Activated naive CD8-positive, alpha-beta T cell treated with anti-CD3 and anti-CD28 coated beads, Interleukin-2, amount 10 ng/mL, durations not matched to agents 7 days and 5 days (primary cell): ENCODE results near the gene SERP2. TPM values are rescaled to one million over a fixed set of nuclear protein-coding genes. Genes with fewer than 3 reads are reported as not detected.
"Not testable (repeated sequence)": the region's sequence is repeated elsewhere in the genome, so short reads cannot be mapped to it uniquely, and the experiment has no call there.

Source experiments
- ATAC-seq: fragments of 150-1000 bp; cut with Tn5 transposase; one replicate; pipeline ENCODE4 v1.10.0; 2021; ENCODE audit warnings: low read depth, moderate library complexity
- POLR2A ChIA-PET: fragments of 350-600 bp; sonication (Branson Sonifier 250); formaldehyde crosslinking; loops from one replicate; lab custom pipeline; 2021; ENCODE audit warnings: antibody characterized with exemption; lab: Charles Lee
- DNase-seq: peaks from one replicate; pipeline ENCODE4 v3.0.0; 2021
- H3K27ac Mint-ChIP-seq: one replicate; pipeline ENCODE4 v1.8.0; 2022; ENCODE audit warnings: mild to moderate bottlenecking, mixed read lengths
- H3K27me3 Mint-ChIP-seq: one replicate; pipeline ENCODE4 v1.8.0; 2022; ENCODE audit warnings: mild to moderate bottlenecking, moderate library complexity, mixed read lengths
- H3K36me3 Mint-ChIP-seq: one replicate; pipeline ENCODE4 v1.8.0; 2021; ENCODE audit warnings: mild to moderate bottlenecking, mixed read lengths
- H3K4me1 Mint-ChIP-seq: one replicate; pipeline ENCODE4 v1.8.0; 2021; ENCODE audit warnings: mixed read lengths
- H3K4me3 Mint-ChIP-seq: one replicate; pipeline ENCODE4 v1.8.0; 2022; ENCODE audit warnings: mild to moderate bottlenecking, moderate library complexity, mixed read lengths
- H3K9me3 Mint-ChIP-seq: one replicate; pipeline ENCODE4 v1.8.0; 2021; ENCODE audit warnings: mixed read lengths
- total RNA-seq, 2 experiments: library from RNA; stranded (reverse); gene quantifications; one replicate each; pipeline ENCODE4 v1.2.3, GENCODE V29; 2021

Gene SERP2
- total RNA-seq: under 1 TPM in 1 of 2 experiments, not detected in 1; 0.54 TPM

GRCh38 chr13:44373601-44374347, at the start of gene SERP2:
TSS of gene SERP2 (plus strand) at chr13:44373824. CDS start at chr13:44374026, 202 bp downstream.
- POLR2A ChIA-PET: no interaction called here
- peak; percentile 47 for ATAC-seq
- H3K36me3 Mint-ChIP-seq: no peaks in the 10 kb centered on the region
- no peak within 1 kb of the TSS for H3K27ac Mint-ChIP-seq
- peaks cover 45% of the 10 kb centered on the region for H3K27me3 Mint-ChIP-seq
- DNase-seq: peak; percentile 51
- H3K4me1 Mint-ChIP-seq: peaks cover 4% of the 10 kb centered on the region
- H3K9me3 Mint-ChIP-seq: no peaks in the 10 kb centered on the region
- peak within 1 kb of the TSS; percentile 52 for H3K4me3 Mint-ChIP-seq

GRCh38 chr13:44326961-44327360, 46.7 kb upstream of the SERP2 start:
- ATAC-seq (no peak), DNase-seq (no peak)
- Mint-ChIP-seq H3K36me3 (no peaks in the 10 kb centered on the region), H3K27ac (no peak overlapping the region), H3K9me3 (peaks cover 5% of the 10 kb centered on the region), H3K4me1 (no peaks in the 10 kb centered on the region), H3K27me3 (no peaks in the 10 kb centered on the region), H3K4me3 (no peak overlapping the region)
- POLR2A ChIA-PET: no interaction called here

GRCh38 chr13:44329041-44329440, 44.6 kb upstream of the SERP2 start:
- H3K4me1 Mint-ChIP-seq, ATAC-seq, POLR2A ChIA-PET: not testable (repeated sequence)

GRCh38 chr13:44329909-44330545, 43.6 kb upstream of the SERP2 start:
- DNase-seq: no peak
- Mint-ChIP-seq H3K9me3 (peaks cover 5% of the 10 kb centered on the region), H3K4me3 (no peak overlapping the region), H3K27me3 (no peaks in the 10 kb centered on the region), H3K36me3 (no peaks in the 10 kb centered on the region), H3K4me1 (peaks cover 2% of the 10 kb centered on the region), H3K27ac (no peak overlapping the region)
- POLR2A ChIA-PET: no interaction called here
- ATAC-seq: no peak

More at GRCh38 chr13:44329041-44329440, 44.6 kb upstream of the SERP2 start:
- not testable (repeated sequence) for H3K27ac Mint-ChIP-seq, H3K36me3 Mint-ChIP-seq, DNase-seq, H3K4me3 Mint-ChIP-seq, H3K27me3 Mint-ChIP-seq, H3K9me3 Mint-ChIP-seq

- H3K27ac Mint-ChIP-seq: no peak overlapping the region
- H3K4me3 Mint-ChIP-seq: no peak overlapping the region
- DNase-seq (no peak), ATAC-seq (no peak)
- POLR2A ChIA-PET: no interaction called here
- H3K9me3 Mint-ChIP-seq: peaks cover 5% of the 10 kb centered on the region
- H3K36me3 Mint-ChIP-seq: no peaks in the 10 kb centered on the region
- H3K27me3 Mint-ChIP-seq: no peaks in the 10 kb centered on the region
- peaks cover 2% of the 10 kb centered on the region for H3K4me1 Mint-ChIP-seq
These were observed 42.2 kb upstream of the SERP2 start for GRCh38 chr13:44331446-44331845.

- POLR2A ChIA-PET: no interaction called here
These were observed 41.4 kb upstream of the SERP2 start for GRCh38 chr13:44331912-44332851.

GRCh38 chr13:44333950-44334655, 39.5 kb upstream of the SERP2 start:
- no peak overlapping the region for H3K27ac Mint-ChIP-seq
- H3K9me3 Mint-ChIP-seq: peaks cover under 1% of the 10 kb centered on the region
- H3K4me1 Mint-ChIP-seq: peaks cover 5% of the 10 kb centered on the region
- H3K36me3 Mint-ChIP-seq: no peaks in the 10 kb centered on the region
- DNase-seq (no peak), ATAC-seq (no peak)
- POLR2A ChIA-PET: no interaction called here
- H3K27me3 Mint-ChIP-seq: no peaks in the 10 kb centered on the region
- no peak overlapping the region for H3K4me3 Mint-ChIP-seq

More at GRCh38 chr13:44331912-44332851, 41.4 kb upstream of the SERP2 start:
- H3K36me3 Mint-ChIP-seq: no peaks in the 10 kb centered on the region
- ATAC-seq (no peak), DNase-seq (no peak)
- no peak overlapping the region for H3K4me3 Mint-ChIP-seq
- peaks cover 5% of the 10 kb centered on the region for H3K4me1 Mint-ChIP-seq
- H3K27me3 Mint-ChIP-seq: no peaks in the 10 kb centered on the region
- no peak overlapping the region for H3K27ac Mint-ChIP-seq
- H3K9me3 Mint-ChIP-seq: peaks cover 5% of the 10 kb centered on the region

- H3K4me3 Mint-ChIP-seq: no peak overlapping the region
- no peak for ATAC-seq
- POLR2A ChIA-PET: no interaction called here
- no peak for DNase-seq
- H3K36me3 Mint-ChIP-seq: no peaks in the 10 kb centered on the region
- no peaks in the 10 kb centered on the region for H3K9me3 Mint-ChIP-seq
- H3K4me1 Mint-ChIP-seq: peaks cover 5% of the 10 kb centered on the region
- no peaks in the 10 kb centered on the region for H3K27me3 Mint-ChIP-seq
- no peak overlapping the region for H3K27ac Mint-ChIP-seq
These were observed 38.9 kb upstream of the SERP2 start for GRCh38 chr13:44334751-44335150.

GRCh38 chr13:44336934-44337333, 36.7 kb upstream of the SERP2 start:
- POLR2A ChIA-PET: no interaction called here
- DNase-seq: no peak
- Mint-ChIP-seq H3K27ac (no peak overlapping the region), H3K4me3 (no peak overlapping the region), H3K9me3 (peaks cover 2% of the 10 kb centered on the region), H3K4me1 (peaks cover 5% of the 10 kb centered on the region), H3K36me3 (no peaks in the 10 kb centered on the region), H3K27me3 (no peaks in the 10 kb centered on the region)
- no peak for ATAC-seq

GRCh38 chr13:44337581-44337980, 36.0 kb upstream of the SERP2 start:
- H3K4me1 Mint-ChIP-seq: peaks cover 5% of the 10 kb centered on the region

GRCh38 chr13:44340508-44340907, 33.1 kb upstream of the SERP2 start:
- Mint-ChIP-seq H3K27ac (no peak overlapping the region), H3K9me3 (peaks cover 2% of the 10 kb centered on the region), H3K27me3 (no peaks in the 10 kb centered on the region), H3K4me1 (peaks cover 3% of the 10 kb centered on the region), H3K36me3 (no peaks in the 10 kb centered on the region), H3K4me3 (no peak overlapping the region)
- DNase-seq (no peak), ATAC-seq (no peak)
- POLR2A ChIA-PET: interaction anchor here (0.7 kb wide), 1 partner anchor 26 kb away, joined by 3 read pairs; no protein-coding TSS in a partner anchor

More at GRCh38 chr13:44337581-44337980, 36.0 kb upstream of the SERP2 start:
- peaks cover 2% of the 10 kb centered on the region for H3K9me3 Mint-ChIP-seq
- POLR2A ChIA-PET: no interaction called here
- no peaks in the 10 kb centered on the region for H3K27me3 Mint-ChIP-seq
- no peaks in the 10 kb centered on the region for H3K36me3 Mint-ChIP-seq
- no peak overlapping the region for H3K4me3 Mint-ChIP-seq
- DNase-seq (no peak), ATAC-seq (no peak)
- H3K27ac Mint-ChIP-seq: no peak overlapping the region

- H3K9me3 Mint-ChIP-seq: peaks cover 2% of the 10 kb centered on the region
- H3K36me3 Mint-ChIP-seq: no peaks in the 10 kb centered on the region
- no peak overlapping the region for H3K27ac Mint-ChIP-seq
- POLR2A ChIA-PET: no interaction called here
- no peaks in the 10 kb centered on the region for H3K27me3 Mint-ChIP-seq
- no peak for DNase-seq
- ATAC-seq: no peak
- no peak overlapping the region for H3K4me3 Mint-ChIP-seq
- H3K4me1 Mint-ChIP-seq: no peaks in the 10 kb centered on the region
These were observed 30.9 kb upstream of the SERP2 start for GRCh38 chr13:44342741-44343140.

- POLR2A ChIA-PET: no interaction called here
- Mint-ChIP-seq H3K4me1 (no peaks in the 10 kb centered on the region), H3K27ac (no peak overlapping the region), H3K27me3 (no peaks in the 10 kb centered on the region), H3K36me3 (no peaks in the 10 kb centered on the region), H3K9me3 (no peaks in the 10 kb centered on the region), H3K4me3 (no peak overlapping the region)
- DNase-seq (no peak), ATAC-seq (no peak)
These were observed 27.1 kb upstream of the SERP2 start for GRCh38 chr13:44346534-44346933.
